IPS DF 4.7 (cell line): Measurements from ENCODE around the gene ARHGEF25.
"Not testable (repeated sequence)": the region's sequence is repeated elsewhere in the genome, so short reads cannot be mapped to it uniquely, and the experiment has no call there.

Source experiments
- DNase-seq: peaks from one replicate; pipeline ENCODE4 v3.0.0-alpha.2; 2013; ENCODE audit warnings: low spot score; ENCODE audit errors: extremely low read depth

ARHGEF25 gene

GRCh38 chr12:57632958-57633840 is 22.0 kb downstream of the ARHGEF25 start, which contains the start of gene B4GALNT1:
B4GALNT1 (minus strand) TSS chr12:57633201; CDS start chr12:57632132, 1,069 bp downstream.
- DNase-seq, result no peak

DNA sequence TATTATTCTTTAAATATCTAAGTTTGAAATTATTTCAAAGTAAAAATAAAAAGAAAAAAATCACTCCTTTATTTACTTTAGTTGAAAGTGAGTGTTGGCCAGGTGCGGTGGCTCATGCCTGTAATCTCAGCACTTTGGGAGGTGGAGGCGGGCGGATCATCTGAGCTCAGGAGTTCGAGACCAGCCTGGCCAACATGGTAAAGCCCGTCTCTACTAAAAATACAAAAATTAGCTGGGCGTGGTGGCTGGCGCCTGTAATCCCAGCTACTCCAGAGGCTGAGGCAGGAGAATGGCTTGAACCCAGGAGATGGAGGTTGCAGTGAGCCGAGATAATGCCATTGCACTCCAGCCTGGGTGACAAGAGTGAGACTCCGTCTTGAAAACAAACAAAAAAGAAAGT is 25.5 kb downstream of the ARHGEF25 start:
- not testable (repeated sequence) for DNase-seq

DNA sequence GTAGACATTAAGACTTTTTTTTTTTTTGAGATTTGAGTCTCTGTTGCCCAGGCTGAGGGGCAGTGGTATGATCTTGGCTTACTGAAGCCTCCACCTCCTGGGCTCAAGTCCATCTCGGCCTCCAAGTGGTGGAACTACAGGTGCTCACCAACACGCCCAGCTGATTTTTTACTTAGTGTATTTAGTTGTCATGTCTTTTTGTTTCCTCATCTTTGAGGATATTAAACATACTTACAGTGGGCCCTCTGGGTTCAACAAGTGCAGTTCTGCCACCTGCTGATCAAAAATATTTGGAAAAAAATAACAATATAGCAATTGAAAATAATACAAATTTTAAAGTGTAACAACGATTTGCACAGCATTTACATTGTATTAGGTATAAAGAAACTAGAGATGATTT is 26.1 kb downstream of the ARHGEF25 start:
- no peak for DNase-seq

DNA sequence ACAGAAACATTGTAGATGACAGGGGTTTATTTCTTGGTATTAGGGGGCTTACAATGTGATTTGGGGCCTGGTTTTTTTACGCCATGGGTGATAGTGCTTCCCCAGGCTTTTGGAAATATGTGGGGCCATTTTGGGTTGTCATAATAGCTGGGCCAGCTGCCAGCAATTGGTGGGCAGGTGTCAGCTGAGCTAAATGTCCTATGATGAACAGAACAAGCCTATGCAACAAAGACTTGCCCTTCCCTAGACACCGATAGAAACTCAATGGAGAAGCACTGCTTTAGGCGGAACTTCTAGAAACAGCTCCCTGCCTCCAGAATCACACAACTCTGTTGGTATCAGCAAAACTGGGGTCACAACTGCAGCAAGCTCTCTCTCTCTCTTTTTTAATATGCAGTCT is 26.9 kb downstream of the ARHGEF25 start:
- DNase-seq, result no peak

DNA sequence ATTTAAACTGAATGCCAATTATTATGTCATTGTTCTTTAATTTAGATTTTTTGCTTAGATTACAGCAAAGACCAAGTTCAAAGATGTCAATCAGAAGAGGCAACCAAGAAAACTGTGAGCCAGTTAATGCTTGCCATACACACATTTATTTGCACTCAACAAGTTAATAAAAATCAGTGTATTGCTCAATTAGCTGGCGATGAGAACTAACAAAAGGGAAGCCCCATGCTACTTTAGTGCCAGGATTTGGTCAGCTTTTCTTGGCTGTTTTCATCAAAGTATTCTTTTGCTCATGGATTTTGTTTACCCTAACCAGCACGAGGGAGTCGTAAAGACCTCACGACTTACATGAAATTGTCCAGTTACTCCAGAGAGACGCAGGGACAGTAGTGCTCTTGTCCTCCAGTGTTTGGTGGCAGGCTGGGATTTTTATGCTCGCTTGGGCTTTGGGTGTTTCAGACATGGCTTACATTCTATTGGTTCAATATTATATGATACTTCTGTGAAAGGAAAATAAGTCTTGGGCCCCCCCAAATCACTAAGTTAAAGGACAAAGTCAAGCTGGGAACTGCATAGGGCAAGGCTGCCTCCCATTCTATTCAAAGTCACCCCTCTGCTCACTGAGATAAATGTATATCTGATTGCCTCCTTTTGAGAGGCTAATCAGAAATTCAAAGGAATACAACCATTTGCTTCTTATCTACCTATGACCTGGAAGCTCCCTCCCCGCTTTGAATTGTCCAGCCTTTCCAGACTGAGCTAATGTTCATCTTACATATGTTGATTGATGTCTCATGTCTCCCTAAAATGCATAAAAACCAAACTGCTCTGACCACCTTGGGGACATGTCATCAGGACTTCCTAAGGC is 29.2 kb downstream of the ARHGEF25 start:
- no peak for DNase-seq

GRCh38 chr12:57641699-57642442 is 30.6 kb downstream of the ARHGEF25 start:
- DNase-seq, result no peak

- not testable (repeated sequence) for DNase-seq
These were observed 34.9 kb downstream of the ARHGEF25 start for GRCh38 chr12:57645990-57646658.

GRCh38 chr12:57646659-57647049 is 35.4 kb downstream of the ARHGEF25 start:
- DNase-seq, result not testable (repeated sequence)

GRCh38 chr12:57654042-57654441 is 42.8 kb downstream of the ARHGEF25 start:
- DNase-seq, result no peak

DNA sequence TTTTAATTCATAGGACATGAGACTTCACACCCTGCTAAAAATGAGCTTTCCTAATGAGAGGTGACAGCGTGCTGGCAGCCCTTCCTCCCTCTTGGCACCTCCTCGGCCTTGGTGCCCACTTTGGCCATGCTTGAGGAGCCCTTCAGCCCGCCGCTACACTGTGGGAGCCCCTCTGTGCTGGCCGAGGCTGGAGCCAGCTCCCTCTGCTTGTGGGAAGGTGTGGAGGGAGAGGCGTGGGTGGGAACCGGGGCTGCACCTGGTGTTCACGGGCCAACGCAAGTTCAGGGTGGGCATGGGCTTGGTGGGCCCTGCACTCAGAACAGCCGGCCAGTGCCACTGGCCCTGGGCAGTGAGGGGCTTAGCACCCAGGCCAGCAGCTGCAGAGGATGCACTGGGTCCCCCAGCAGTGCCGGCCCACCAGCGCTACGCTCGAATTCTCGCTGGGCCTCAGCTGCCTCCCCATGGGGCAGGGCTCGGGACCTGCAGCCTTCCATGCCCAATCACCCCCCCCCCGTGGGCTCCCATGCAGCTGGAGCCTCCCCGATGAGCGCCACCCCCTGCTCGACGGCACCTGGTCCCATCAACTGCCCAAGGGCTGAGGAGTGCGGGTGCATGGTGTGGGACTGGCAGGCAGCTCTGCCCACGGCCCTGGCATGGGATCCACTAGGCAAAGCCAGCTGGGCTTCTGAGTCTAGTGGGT is 44.5 kb downstream of the ARHGEF25 start:
- no peak for DNase-seq

DNA sequence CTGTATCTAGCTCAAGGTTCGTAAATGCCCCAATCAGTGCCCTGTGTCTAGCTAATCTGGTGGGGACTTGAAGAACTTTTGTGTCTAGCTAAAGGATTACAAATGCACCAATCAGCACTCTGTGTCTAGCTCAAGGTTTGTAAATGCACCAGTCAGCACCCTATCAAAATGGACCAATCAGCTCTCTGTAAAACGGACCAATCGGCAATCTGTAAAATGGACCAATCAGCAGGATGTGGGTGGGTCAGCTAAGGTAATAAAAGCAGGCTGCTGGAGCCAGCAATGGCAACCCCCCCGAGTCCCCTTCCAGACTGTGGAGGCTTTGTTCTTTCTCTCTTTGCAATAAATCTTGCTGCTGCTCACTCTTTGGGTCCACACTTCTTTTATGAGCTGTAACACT is 45.2 kb downstream of the ARHGEF25 start:
- DNase-seq, result not testable (repeated sequence)

- DNase-seq, result no peak
These were observed 46.5 kb downstream of the ARHGEF25 start for GRCh38 chr12:57657744-57658143.

GRCh38 chr12:57658890-57659289 is 47.7 kb downstream of the ARHGEF25 start:
- no peak for DNase-seq

DNA sequence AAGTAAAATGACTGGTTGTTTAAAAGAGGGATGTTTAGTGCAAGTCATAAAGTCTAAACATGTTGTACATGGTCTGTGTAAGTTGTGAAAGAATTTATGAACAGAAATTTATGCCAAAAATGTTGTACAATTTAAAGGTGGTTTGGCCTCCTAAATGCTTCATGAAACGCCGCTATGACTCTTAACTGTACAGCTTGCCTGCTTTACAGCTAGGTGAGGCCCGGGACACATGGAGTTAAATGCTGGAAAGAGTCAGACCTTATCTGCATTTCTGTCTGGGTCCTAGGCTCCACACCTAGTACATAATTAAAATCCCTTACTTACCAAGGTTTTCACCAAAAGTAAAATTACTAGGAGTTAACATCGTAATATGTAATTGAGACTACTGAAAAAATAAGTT is 50.1 kb downstream of the ARHGEF25 start:
- no peak for DNase-seq

GRCh38 chr12:57665066-57665820 is 54.0 kb downstream of the ARHGEF25 start:
- not testable (repeated sequence) for DNase-seq
